Measurements from ENCODE around the gene SMIM12.
"Not testable (repeated sequence)": the region's sequence is repeated elsewhere in the genome, so short reads cannot be mapped to it uniquely, and the experiment has no call there.

The SMIM12 gene

GRCh38 chr1:34843392-34844251, 15.9 kb downstream of the SMIM12 start:
- no peak for DNase-seq

- DNase-seq = no peak
These were observed 16.6 kb downstream of the SMIM12 start for GRCh38 chr1:34842952-34843371.

- no peak for DNase-seq
These were observed 17.5 kb downstream of the SMIM12 start for GRCh38 chr1:34842073-34842472.

GRCh38 chr1:34840426-34840825, 19.1 kb downstream of the SMIM12 start:
- no peak for DNase-seq

- no peak for DNase-seq
These were observed 19.8 kb downstream of the SMIM12 start for GRCh38 chr1:34839526-34840305.

GRCh38 chr1:34833711-34834110, 25.8 kb downstream of the SMIM12 start:
- no peak for DNase-seq

GRCh38 chr1:34831721-34832246, 27.8 kb downstream of the SMIM12 start:
- DNase-seq = no peak

GRCh38 chr1:34829250-34829649, 30.3 kb downstream of the SMIM12 start:
- DNase-seq = no peak

GRCh38 chr1:34828611-34829010, 30.9 kb downstream of the SMIM12 start:
- DNase-seq = no peak

GRCh38 chr1:34827341-34827941, 32.1 kb downstream of the SMIM12 start:
- DNase-seq = no peak

GRCh38 chr1:34825455-34826091, 34.0 kb downstream of the SMIM12 start:
- DNase-seq = no peak

- DNase-seq = no peak
These were observed 34.6 kb downstream of the SMIM12 start for GRCh38 chr1:34824817-34825454.

DNA sequence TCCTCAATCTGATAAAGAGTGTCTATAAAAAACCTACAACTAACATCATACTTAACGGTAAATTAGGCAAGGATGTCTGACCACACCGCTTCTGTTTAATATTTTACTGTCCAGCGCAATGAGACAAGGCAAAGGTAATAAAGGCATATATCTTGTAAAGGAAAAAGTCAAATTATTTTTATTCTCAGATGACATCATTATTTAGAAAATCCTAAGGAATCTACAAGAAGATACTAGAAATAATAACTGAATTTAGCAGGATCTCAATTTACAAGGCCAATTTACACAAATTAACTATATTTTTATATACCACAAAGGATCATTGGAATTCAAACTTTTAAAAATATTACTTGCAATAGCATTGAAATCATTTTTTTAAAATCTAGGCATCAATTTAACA, 37.3 kb downstream of the SMIM12 start:
- DNase-seq = no peak

DNA sequence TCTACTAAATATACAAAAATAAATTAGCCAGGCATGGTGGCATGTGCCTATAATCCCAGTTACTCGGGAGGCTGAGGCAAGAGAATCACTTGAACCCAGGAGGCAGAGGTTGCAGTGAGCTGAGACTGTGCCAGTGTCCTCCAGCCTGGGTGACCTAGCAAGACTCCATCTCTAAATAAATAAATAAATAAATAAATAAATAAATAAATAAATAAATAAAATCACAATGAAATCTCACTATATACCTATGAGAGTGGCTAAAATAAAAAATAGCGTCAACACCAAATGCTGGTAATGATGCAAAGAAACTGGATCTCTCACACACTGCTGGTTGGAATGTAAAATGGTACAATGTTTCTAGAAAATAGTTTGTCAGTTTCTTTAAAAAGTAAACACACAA, 40.7 kb downstream of the SMIM12 start:
- not testable (repeated sequence) for DNase-seq

- no peak for DNase-seq
These were observed 42.8 kb downstream of the SMIM12 start for GRCh38 chr1:34816778-34817177.

DNA sequence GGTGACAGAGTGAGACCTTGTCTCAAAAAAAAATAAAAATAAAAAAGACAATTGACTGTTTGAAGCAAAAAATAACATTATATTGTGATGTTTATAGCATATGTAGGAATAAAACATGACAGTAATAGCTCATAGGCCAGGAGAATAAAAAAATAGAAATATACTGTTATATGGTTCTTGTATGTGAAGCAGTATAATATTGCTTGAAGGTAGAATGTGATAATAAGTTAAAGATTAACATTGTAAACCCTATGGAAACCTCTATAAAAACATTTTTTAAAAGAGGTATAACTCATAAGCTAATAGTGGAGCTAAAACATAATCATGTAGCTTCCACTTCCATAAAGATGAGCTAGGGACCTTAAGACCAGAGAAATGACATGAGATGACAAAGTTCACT, 43.2 kb downstream of the SMIM12 start:
- no peak for DNase-seq

DNA sequence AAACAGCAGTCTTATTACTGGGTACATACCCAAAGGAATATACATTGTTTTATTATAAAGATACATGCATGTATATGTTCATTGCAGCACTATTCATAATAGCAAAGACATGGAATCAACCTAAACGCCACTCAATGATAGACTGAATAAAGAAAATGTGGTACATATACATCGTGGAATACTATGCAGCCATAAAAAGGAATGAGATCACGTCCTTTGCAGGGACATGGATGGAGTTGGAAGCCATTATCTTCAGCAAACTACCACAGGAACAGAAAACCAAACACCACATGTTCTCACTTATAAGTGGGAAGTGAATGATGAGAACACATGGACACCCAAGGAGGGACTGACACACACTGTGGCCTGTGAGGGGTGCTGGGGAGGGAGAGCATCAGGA, 48.8 kb downstream of the SMIM12 start:
- not testable (repeated sequence) for DNase-seq

- no peak for DNase-seq
These were observed 51.3 kb downstream of the SMIM12 start for GRCh38 chr1:34808051-34808810.

GRCh38 chr1:34806396-34806795, 53.2 kb downstream of the SMIM12 start:
- DNase-seq = no peak

- no peak for DNase-seq
These were observed 55.8 kb downstream of the SMIM12 start for GRCh38 chr1:34803770-34804169.
